ENCODE measurements around the gene TSPAN17.

TSPAN17 gene

GRCh38 chr5:176643491-176644219 lies 3.6 kb upstream of the TSPAN17 start:
- Histone ChIP-seq H3K36me3 (no peaks in the 10 kb centered on the region), H3K27ac (no peak overlapping the region), H3K9me3 (no peaks in the 10 kb centered on the region), H3K4me1 (peaks cover 0 to 22% (median 16%) of the 10 kb centered on the region in 4 donors), H3K4me3 (no peak overlapping the region), H3K27me3 (no peaks in the 10 kb centered on the region)
- DNase-seq: no peak
- intact Hi-C loops (cut with DNase I; ENCODE audit: low total_unique reads): loop anchor here (10.0 kb wide), 1 partner anchor 229 kb away; the partner anchor contains the start of gene CLTB
- TF ChIP-seq, protein P1, sequence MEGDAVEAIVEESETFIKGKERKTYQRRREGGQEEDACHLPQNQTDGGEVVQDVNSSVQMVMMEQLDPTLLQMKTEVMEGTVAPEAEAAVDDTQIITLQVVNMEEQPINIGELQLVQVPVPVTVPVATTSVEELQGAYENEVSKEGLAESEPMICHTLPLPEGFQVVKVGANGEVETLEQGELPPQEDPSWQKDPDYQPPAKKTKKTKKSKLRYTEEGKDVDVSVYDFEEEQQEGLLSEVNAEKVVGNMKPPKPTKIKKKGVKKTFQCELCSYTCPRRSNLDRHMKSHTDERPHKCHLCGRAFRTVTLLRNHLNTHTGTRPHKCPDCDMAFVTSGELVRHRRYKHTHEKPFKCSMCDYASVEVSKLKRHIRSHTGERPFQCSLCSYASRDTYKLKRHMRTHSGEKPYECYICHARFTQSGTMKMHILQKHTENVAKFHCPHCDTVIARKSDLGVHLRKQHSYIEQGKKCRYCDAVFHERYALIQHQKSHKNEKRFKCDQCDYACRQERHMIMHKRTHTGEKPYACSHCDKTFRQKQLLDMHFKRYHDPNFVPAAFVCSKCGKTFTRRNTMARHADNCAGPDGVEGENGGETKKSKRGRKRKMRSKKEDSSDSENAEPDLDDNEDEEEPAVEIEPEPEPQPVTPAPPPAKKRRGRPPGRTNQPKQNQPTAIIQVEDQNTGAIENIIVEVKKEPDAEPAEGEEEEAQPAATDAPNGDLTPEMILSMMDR (IDR thresholded peaks at IDR 0.05): no peak

DNA sequence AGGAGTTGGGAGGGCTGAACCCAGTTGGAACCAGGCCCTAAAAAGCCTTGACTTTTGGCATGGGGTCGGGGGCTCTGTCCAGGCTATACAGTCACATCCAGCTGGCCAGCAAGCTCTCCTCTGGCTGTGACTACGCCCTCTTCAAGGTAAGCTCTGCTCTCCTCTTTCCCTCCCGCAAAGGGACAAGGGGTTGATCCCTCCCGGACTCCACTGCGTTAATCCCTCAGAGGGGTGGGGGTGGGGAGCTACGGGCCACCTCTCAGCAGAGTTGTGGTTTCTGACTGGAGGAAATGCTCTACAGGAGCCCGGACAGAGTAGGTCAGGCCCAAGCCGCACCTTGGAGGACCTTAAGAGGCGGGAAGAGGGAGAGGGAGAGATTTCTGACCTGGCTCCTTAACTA lies 3.0 kb upstream of the TSPAN17 start:
- intact Hi-C loops (cut with DNase I; ENCODE audit: low total_unique reads): loop anchor here (10.0 kb wide), 1 partner anchor 229 kb away; the partner anchor contains the start of gene CLTB
- Histone ChIP-seq H3K27ac (no peak overlapping the region), H3K27me3 (no peaks in the 10 kb centered on the region), H3K4me1 (peaks cover 0 to 27% (median 18%) of the 10 kb centered on the region in 4 donors), H3K36me3 (no peaks in the 10 kb centered on the region), H3K9me3 (no peaks in the 10 kb centered on the region), H3K4me3 (no peak overlapping the region)
- DNase-seq: no peak
- TF ChIP-seq, protein P1 (IDR thresholded peaks at IDR 0.05): no peak

GRCh38 chr5:176644878-176645670 lies 2.2 kb upstream of the TSPAN17 start:
- H3K4me3 ChIP-seq: no peak overlapping the region
- H3K9me3 ChIP-seq: no peaks in the 10 kb centered on the region
- peaks cover 0 to 26% (median 17%) of the 10 kb centered on the region in 4 donors for H3K4me1 ChIP-seq
- intact Hi-C loops (cut with DNase I; ENCODE audit: low total_unique reads): loop anchor here (5.0 to 10.0 kb wide), 2 partner anchors 108 to 230 kb away; partner anchors contain the start of genes CLTB and RNF44
- no peaks in the 10 kb centered on the region for H3K36me3 ChIP-seq
- TF ChIP-seq, protein P1 (IDR thresholded peaks at IDR 0.05): no peak
- H3K27me3 ChIP-seq: no peaks in the 10 kb centered on the region
- H3K27ac ChIP-seq: no peak overlapping the region
- no peak for DNase-seq

GRCh38 chr5:176646049-176646706 lies 1.1 kb upstream of the TSPAN17 start:
- H3K4me3 ChIP-seq: peak overlapping the region in 1 of 2 donors; percentile 66

GRCh38 chr5:176646707-176647029 lies 616 bp upstream of the TSPAN17 start:
- H3K27me3 ChIP-seq: no peaks in the 10 kb centered on the region
- no peaks in the 10 kb centered on the region for H3K9me3 ChIP-seq
- peak overlapping the region; percentile 65 to 84 for H3K27ac ChIP-seq
- H3K4me3 ChIP-seq: peak overlapping the region; percentile 66 to 74
- no peak for DNase-seq
- peaks cover 0 to 29% (median 17%) of the 10 kb centered on the region in 4 donors for H3K4me1 ChIP-seq
- H3K36me3 ChIP-seq: no peaks in the 10 kb centered on the region
- TF ChIP-seq, protein P1 (IDR thresholded peaks at IDR 0.05): no peak
- intact Hi-C loops (cut with DNase I; ENCODE audit: low total_unique reads): loop anchor here (5.0 to 10.0 kb wide), 2 partner anchors 109 to 232 kb away; partner anchors contain the start of genes CLTB and RNF44

More at GRCh38 chr5:176646049-176646706, 1.1 kb upstream of the TSPAN17 start:
- Histone ChIP-seq H3K36me3 (no peaks in the 10 kb centered on the region), H3K27ac (peak overlapping the region; percentile 65 to 84), H3K4me1 (peaks cover 0 to 29% (median 17%) of the 10 kb centered on the region in 4 donors), H3K27me3 (no peaks in the 10 kb centered on the region), H3K9me3 (no peaks in the 10 kb centered on the region)
- TF ChIP-seq, protein P1 (IDR thresholded peaks at IDR 0.05): no peak
- intact Hi-C loops (cut with DNase I; ENCODE audit: low total_unique reads): loop anchor here (5.0 to 10.0 kb wide), 2 partner anchors 109 to 231 kb away; partner anchors contain the start of genes CLTB and RNF44
- no peak for DNase-seq

All from tibial artery (tissue), 4 donors.